ENCODE measurements around the gene SLAMF7. TPM values are rescaled to one million over a fixed set of nuclear protein-coding genes. Genes with fewer than 3 reads are reported as not detected.
A peak's percentile ranks its signal among the peaks of the same experiment; 100 is the strongest.

Gene SLAMF7
- total and polyA plus RNA-seq, 10 of the 15 experiments (the other 5 are each of a cell fraction or from before 2014, with no cell fraction given), result 66.6 to 284 (median 108) TPM

- TF ChIP-seq, protein P1, sequence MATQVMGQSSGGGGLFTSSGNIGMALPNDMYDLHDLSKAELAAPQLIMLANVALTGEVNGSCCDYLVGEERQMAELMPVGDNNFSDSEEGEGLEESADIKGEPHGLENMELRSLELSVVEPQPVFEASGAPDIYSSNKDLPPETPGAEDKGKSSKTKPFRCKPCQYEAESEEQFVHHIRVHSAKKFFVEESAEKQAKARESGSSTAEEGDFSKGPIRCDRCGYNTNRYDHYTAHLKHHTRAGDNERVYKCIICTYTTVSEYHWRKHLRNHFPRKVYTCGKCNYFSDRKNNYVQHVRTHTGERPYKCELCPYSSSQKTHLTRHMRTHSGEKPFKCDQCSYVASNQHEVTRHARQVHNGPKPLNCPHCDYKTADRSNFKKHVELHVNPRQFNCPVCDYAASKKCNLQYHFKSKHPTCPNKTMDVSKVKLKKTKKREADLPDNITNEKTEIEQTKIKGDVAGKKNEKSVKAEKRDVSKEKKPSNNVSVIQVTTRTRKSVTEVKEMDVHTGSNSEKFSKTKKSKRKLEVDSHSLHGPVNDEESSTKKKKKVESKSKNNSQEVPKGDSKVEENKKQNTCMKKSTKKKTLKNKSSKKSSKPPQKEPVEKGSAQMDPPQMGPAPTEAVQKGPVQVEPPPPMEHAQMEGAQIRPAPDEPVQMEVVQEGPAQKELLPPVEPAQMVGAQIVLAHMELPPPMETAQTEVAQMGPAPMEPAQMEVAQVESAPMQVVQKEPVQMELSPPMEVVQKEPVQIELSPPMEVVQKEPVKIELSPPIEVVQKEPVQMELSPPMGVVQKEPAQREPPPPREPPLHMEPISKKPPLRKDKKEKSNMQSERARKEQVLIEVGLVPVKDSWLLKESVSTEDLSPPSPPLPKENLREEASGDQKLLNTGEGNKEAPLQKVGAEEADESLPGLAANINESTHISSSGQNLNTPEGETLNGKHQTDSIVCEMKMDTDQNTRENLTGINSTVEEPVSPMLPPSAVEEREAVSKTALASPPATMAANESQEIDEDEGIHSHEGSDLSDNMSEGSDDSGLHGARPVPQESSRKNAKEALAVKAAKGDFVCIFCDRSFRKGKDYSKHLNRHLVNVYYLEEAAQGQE (IDR thresholded peaks at IDR 0.05; ENCODE audit: low read depth, low read length), result no peak
- TF ChIP-seq ASH2L (IDR thresholded peaks at IDR 0.05; ENCODE audit: borderline replicate concordance, low read depth) (no peak), SRF (IDR thresholded peaks at IDR 0.05; ENCODE audit: low read depth in 2 of 2, low read length in 2 of 2) (no peak), HCFC1 (IDR thresholded peaks at IDR 0.05; ENCODE audit: low read length) (peak; percentile 43; the same call in 1 of the 2 replicates), SMC3 (IDR thresholded peaks at IDR 0.05; ENCODE audit: borderline replicate concordance, low read length) (peak; percentile 19; the same call in 1 of the 2 replicates), RUNX3 (IDR thresholded peaks at IDR 0.05; ENCODE audit: low read length) (peak; percentile 99), IKZF1 (conservative IDR thresholded peaks at IDR 0.05) (peak; percentile 94), SPI1 (IDR thresholded peaks at IDR 0.05; ENCODE audit: borderline replicate concordance, insufficient read depth, low read depth, low read length) (peak; percentile 22; the same call in 1 of the 2 replicates), CTCF (IDR thresholded peaks at IDR 0.05 in 2 of 3, conservative IDR thresholded peaks at IDR 0.05 in 1 of 3; ENCODE audit: control insufficient read depth in 2 of 3, extremely low read depth in 1 of 3, insufficient read depth in 1 of 3, low read depth in 3 of 3, low read length in 3 of 3) (no peak), CREM (IDR thresholded peaks at IDR 0.05; ENCODE audit: low read depth) (peak; percentile 97), DPF2 (IDR thresholded peaks at IDR 0.05) (peak; percentile 92), SREBF1 (IDR thresholded peaks at IDR 0.05; ENCODE audit: low read length) (no peak), CBX5 (IDR thresholded peaks at IDR 0.05; ENCODE audit: low read depth) (no peak), ZNF217 (IDR thresholded peaks at IDR 0.05) (0 out of 2 replicates have a peak, but pooled peaks have one; percentile 64), RCOR1 (conservative IDR thresholded peaks at IDR 0.05; ENCODE audit: low read depth, low read length) (peak; percentile 82; the same call in 1 of the 2 replicates), SMAD1 (IDR thresholded peaks at IDR 0.05; ENCODE audit: low read depth, partially characterized antibody) (peak; percentile 70), NR2C1 (IDR thresholded peaks at IDR 0.05) (no peak), EZH2 (IDR thresholded peaks at IDR 0.05; ENCODE audit: borderline replicate concordance, control insufficient read depth, low read depth, low read length) (0 out of 2 replicates have a peak, but pooled peaks have one; percentile 42), MXI1 (IDR thresholded peaks at IDR 0.05; ENCODE audit: low read depth, low read length) (peak; percentile 87)
- TF ChIP-seq, protein P2, sequence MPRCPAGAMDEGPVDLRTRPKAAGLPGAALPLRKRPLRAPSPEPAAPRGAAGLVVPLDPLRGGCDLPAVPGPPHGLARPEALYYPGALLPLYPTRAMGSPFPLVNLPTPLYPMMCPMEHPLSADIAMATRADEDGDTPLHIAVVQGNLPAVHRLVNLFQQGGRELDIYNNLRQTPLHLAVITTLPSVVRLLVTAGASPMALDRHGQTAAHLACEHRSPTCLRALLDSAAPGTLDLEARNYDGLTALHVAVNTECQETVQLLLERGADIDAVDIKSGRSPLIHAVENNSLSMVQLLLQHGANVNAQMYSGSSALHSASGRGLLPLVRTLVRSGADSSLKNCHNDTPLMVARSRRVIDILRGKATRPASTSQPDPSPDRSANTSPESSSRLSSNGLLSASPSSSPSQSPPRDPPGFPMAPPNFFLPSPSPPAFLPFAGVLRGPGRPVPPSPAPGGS (IDR thresholded peaks at IDR 0.05; ENCODE audit: borderline replicate concordance, insufficient read depth, low read depth, low read length, poor library complexity, severe bottlenecking), result peak; percentile 86
- TF ChIP-seq, protein P3, sequence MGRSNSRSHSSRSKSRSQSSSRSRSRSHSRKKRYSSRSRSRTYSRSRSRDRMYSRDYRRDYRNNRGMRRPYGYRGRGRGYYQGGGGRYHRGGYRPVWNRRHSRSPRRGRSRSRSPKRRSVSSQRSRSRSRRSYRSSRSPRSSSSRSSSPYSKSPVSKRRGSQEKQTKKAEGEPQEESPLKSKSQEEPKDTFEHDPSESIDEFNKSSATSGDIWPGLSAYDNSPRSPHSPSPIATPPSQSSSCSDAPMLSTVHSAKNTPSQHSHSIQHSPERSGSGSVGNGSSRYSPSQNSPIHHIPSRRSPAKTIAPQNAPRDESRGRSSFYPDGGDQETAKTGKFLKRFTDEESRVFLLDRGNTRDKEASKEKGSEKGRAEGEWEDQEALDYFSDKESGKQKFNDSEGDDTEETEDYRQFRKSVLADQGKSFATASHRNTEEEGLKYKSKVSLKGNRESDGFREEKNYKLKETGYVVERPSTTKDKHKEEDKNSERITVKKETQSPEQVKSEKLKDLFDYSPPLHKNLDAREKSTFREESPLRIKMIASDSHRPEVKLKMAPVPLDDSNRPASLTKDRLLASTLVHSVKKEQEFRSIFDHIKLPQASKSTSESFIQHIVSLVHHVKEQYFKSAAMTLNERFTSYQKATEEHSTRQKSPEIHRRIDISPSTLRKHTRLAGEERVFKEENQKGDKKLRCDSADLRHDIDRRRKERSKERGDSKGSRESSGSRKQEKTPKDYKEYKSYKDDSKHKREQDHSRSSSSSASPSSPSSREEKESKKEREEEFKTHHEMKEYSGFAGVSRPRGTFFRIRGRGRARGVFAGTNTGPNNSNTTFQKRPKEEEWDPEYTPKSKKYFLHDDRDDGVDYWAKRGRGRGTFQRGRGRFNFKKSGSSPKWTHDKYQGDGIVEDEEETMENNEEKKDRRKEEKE (IDR thresholded peaks at IDR 0.05), result no peak
These were observed 56.9 kb downstream of the SLAMF7 start, which contains the start of gene LY9 (continued) for GRCh38 chr1:160795951-160796383.

All from GM12878 (cell line).